WERI-Rb-1 (cell line): ENCODE data around the gene TUBA1C.
"Not testable (repeated sequence)": the region's sequence is repeated elsewhere in the genome, so short reads cannot be mapped to it uniquely, and the experiment has no call there.

Source experiments
- DNase-seq: peaks from one replicate; pipeline ENCODE4 v3.0.0-alpha.2; 2020
- H3K27ac ChIP-seq: fragments of 250-450 bp; sonication (Bioruptor Pico); 2 replicates; pipeline ENCODE4 v1.5.1; 2020; ENCODE audit warnings: mild to moderate bottlenecking, moderate library complexity
- H3K27me3 ChIP-seq: fragments of 250-450 bp; sonication (Bioruptor Pico); 2 replicates; pipeline ENCODE4 v1.5.1; 2021; ENCODE audit warnings: mild to moderate bottlenecking, low read depth, moderate library complexity; ENCODE audit not compliant: insufficient read depth, severe bottlenecking
- H3K36me3 ChIP-seq: fragments of 250-450 bp; sonication (Bioruptor Pico); 2 replicates; pipeline ENCODE4 v1.5.1; 2020; ENCODE audit warnings: mild to moderate bottlenecking, moderate library complexity
- H3K4me3 ChIP-seq: 2 replicates; pipeline ENCODE4 v1.5.1; 2011; ENCODE audit warnings: low read depth, mild to moderate bottlenecking, control low read depth, low read length
- H3K9me3 ChIP-seq: fragments of 250-450 bp; sonication (Bioruptor Pico); 2 replicates; pipeline ENCODE4 v1.5.1; 2021; ENCODE audit warnings: mild to moderate bottlenecking, moderate library complexity; ENCODE audit not compliant: severe bottlenecking
- TF ChIP-seq, protein P1 (sequence below): IDR thresholded peaks from 2 replicates; pipeline ENCODE4 v1.5.1; 2011; ENCODE audit warnings: low read depth, mild to moderate bottlenecking, control low read depth, inconsistent platforms, low read length

The TUBA1C gene

DNA sequence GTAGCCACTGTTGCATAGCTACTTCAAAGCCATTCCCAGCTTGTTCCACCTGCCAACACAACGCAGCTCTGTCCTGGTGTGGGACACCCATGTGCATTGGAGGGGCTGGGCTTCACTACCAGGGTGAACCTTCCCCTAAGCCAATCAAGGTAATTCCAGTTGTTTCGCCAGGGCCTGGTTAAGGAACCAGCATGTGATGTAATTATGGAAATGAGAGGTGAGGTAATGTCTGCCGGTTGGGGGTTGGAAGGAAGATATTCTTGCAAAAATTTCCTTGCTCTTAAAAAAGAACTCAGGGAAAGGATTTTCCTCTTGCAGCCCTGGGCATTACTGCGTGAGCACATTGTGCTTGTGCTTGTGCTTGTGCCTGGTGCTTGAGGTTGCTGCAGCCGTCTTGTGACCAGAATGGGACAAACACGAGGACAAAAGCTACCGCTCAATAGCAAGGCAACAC lies 14.9 kb downstream of the TUBA1C start:
- Histone ChIP-seq H3K9me3 (no peaks in the 10 kb centered on the region), H3K4me3 (no peak overlapping the region), H3K36me3 (no peaks in the 10 kb centered on the region), H3K27ac (no peak overlapping the region; the same call in 1 of the 2 replicates), H3K27me3 (no peaks in the 10 kb centered on the region)
- TF ChIP-seq, protein P1, sequence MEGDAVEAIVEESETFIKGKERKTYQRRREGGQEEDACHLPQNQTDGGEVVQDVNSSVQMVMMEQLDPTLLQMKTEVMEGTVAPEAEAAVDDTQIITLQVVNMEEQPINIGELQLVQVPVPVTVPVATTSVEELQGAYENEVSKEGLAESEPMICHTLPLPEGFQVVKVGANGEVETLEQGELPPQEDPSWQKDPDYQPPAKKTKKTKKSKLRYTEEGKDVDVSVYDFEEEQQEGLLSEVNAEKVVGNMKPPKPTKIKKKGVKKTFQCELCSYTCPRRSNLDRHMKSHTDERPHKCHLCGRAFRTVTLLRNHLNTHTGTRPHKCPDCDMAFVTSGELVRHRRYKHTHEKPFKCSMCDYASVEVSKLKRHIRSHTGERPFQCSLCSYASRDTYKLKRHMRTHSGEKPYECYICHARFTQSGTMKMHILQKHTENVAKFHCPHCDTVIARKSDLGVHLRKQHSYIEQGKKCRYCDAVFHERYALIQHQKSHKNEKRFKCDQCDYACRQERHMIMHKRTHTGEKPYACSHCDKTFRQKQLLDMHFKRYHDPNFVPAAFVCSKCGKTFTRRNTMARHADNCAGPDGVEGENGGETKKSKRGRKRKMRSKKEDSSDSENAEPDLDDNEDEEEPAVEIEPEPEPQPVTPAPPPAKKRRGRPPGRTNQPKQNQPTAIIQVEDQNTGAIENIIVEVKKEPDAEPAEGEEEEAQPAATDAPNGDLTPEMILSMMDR = no peak
- DNase-seq = no peak

DNA sequence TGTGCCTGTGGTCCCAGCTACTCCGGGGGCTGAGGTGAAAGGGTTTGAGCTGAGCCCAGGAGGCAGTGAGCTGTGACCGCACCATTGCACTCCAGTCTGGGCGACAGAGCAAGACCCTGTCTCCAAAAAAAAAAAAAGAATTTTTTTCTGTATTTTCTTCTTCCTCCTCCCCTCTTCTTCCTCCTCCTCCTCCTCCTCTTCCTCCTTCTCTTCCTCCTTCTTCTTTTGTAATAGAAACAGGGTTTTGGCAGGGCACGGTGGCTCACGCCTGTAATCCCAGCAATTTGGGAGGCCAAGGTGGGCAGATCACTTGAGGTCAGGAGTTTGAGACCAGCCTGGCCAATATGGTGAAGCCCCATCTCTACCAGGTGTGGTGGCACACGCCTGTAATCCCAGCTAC lies 15.7 kb downstream of the TUBA1C start:
- not testable (repeated sequence) for DNase-seq, H3K9me3 ChIP-seq, H3K27me3 ChIP-seq, H3K27ac ChIP-seq, H3K36me3 ChIP-seq, H3K4me3 ChIP-seq

DNA sequence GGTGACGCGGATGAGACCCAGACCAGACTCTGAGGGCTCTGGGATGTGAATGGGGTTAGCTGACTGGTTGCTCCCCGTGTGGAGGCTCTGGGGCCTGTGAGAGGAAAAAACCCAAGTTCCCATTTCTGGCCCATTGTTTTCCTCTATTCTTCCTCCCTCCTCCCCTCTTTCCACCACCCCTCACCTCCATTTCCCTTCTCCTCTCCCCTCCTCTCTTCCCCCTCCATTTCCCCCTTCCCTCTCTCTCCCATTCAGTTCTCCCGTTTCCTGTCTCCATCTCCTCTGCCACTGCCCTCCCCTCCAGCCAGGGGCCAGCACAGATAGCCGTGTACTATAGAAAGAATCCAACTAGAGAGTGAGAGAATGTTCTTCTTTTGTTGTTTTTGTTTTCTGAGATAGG lies 17.4 kb downstream of the TUBA1C start:
- no peaks in the 10 kb centered on the region for H3K9me3 ChIP-seq
- TF ChIP-seq, protein P1 = no peak
- no peaks in the 10 kb centered on the region for H3K27me3 ChIP-seq
- DNase-seq = no peak
- H3K36me3 ChIP-seq = no peaks in the 10 kb centered on the region
- no peak overlapping the region for H3K4me3 ChIP-seq
- H3K27ac ChIP-seq = peak overlapping the region; percentile 58; the same call in 1 of the 2 replicates

DNA sequence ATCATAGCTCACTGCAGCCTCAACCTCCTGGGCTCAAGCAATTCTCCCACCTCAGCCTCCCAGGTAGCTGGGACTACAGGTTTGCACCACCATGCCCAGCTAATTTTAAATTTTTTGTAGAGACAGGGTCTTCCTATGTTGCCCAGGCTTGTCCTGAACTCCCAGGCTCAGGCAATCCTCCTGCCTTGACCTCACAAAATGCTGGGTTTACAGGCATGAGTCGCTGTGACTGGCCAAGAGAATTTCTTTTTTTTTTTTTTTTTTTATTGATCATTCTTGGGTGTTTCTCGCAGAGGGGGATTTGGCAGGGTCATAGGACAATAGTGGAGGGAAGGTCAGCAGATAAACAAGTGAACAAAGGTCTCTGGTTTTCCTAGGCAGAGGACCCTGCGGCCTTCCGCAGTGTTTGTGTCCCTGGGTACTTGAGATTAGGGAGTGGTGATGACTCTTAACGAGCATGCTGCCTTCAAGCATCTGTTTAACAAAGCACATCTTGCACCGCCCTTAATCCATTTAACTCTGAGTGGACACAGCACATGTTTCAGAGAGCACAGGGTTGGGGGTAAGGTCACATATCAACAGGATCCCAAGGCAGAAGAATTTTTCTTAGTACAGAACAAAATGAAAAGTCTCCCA lies 18.0 kb downstream of the TUBA1C start:
- H3K9me3 ChIP-seq, H3K4me3 ChIP-seq, H3K36me3 ChIP-seq, DNase-seq, H3K27me3 ChIP-seq: not testable (repeated sequence)
- H3K27ac ChIP-seq = peak overlapping the region; percentile 58; the same call in 1 of the 2 replicates

DNA sequence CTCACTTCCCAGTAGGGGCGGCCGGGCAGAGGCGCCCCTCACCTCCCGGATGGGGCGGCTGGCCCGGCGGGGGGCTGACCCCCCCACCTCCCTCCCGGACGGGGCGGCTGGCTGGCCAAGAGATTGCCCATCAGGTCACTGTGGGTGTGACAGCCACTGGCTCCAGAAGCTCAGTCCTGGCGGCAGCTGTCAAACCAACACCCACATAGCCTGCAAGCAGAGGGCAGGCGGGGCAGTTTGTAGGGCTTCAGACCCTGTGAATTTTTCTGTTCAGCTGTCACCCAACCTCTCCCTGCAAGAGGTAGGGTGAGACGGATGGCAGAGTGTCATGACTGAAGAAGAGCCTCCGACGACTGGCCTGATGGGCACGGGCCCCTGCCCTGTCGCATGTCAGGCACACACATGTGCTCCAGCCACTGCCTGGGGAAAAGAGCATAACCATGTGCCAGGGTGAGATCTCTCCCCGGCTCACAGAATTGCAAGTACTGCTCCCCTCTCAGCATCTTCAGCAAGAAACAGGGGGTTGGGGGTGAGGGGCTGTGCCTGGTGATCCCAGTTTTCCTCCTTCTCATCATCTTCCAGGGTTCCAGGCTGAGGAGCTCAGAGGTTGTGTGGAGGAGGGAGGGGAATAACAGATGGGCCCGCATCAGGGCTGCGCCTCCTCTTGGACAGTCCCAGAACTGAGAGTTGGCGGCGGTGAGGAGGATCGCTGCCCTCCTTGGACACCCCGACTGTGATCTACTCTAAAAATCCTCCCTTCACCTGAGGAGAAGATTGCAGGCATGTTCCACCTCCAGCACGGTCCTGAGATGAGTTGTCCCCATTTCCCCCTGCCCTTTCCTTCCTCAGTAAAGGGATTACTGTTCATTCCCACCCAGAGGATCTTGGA lies 18.9 kb downstream of the TUBA1C start:
- H3K4me3 ChIP-seq = no peak overlapping the region
- no peaks in the 10 kb centered on the region for H3K27me3 ChIP-seq
- no peaks in the 10 kb centered on the region for H3K9me3 ChIP-seq
- TF ChIP-seq, protein P1 = peak; percentile 73
- H3K27ac ChIP-seq = peak overlapping the region; percentile 26; the same call in 1 of the 2 replicates
- H3K36me3 ChIP-seq = no peaks in the 10 kb centered on the region
- DNase-seq = peak; percentile 45

DNA sequence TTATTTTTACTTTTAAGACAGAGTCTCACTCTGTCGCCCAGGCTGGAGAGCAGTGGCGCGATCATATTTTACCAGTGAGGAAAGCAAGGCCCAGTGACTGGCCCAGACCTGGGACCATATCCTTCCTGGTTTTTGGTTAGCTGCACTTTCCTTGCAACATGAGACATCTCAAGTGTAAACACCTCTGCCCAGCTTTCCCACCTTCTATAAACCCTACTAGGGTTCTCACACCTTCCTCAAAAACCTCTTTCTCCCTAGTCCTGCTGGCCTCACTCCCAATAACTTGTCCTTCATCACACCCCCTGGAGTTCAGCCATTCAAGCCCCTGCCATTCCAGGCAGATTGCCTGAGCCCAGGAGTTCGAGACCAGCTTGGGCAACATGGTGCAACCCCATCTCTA lies 19.8 kb downstream of the TUBA1C start:
- TF ChIP-seq, protein P1 = no peak
- Histone ChIP-seq H3K4me3 (no peak overlapping the region), H3K36me3 (no peaks in the 10 kb centered on the region), H3K27ac (no peak overlapping the region), H3K9me3 (no peaks in the 10 kb centered on the region), H3K27me3 (no peaks in the 10 kb centered on the region)
- DNase-seq = no peak
